Measurements from ENCODE around the gene LY86. TPM values are rescaled to one million over a fixed set of nuclear protein-coding genes. Genes with fewer than 3 reads are reported as not detected.

The LY86 gene
- total RNA-seq, 8 experiments from 2014 or later, result not detected

DNA sequence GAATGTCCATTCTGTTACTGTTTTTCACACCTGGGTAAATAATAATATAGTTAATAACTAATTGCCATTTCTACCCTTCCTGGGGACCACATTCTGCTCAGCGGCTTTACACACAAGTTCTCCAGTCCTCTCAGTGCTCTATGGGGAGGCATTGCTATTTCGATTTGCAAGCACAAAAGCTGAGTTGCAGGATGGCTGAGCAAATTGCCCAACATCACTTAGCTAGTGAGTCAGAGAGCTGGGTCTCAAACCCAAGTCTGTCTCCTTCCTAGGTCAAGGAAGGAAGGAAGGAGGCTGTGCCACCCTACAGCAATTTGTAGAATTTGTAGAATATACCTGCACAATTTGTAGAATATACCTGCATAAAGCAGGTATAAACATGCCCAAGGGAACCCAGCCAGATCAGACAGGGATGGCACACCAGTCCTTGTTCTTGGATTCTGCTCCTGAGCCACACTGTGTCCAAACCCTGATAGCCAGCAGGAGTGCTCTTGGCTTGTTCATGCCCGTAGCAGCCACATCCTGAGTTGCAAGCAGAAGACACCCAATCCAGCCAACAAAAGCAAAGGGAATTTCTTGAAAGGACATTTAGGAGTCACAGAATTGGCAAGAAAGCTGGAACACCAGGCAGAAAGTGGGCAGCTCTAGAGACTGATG, 56.9 kb downstream of the LY86 start:
- Histone ChIP-seq H3K27ac (no peak overlapping the region), H3K4me3 (no peak overlapping the region), H3K4me1 (replicated peaks in 1 of 2) (no peaks in the 10 kb centered on the region)
- no peak for ATAC-seq (replicated peaks in 6 of 8)
- 38 to 90% (median 63%) methylated on average over 1 to 3 of the region's 3 CpGs for WGBS, 10 experiments
- in situ Hi-C loops (cut with MboI; ENCODE audit: low pct_unique_long_range_greater_than_20kb in 2 of 9, low sequenced_read_pairs in 9 of 9, unreplicated experiment in 9 of 9), result no loop called here

DNA sequence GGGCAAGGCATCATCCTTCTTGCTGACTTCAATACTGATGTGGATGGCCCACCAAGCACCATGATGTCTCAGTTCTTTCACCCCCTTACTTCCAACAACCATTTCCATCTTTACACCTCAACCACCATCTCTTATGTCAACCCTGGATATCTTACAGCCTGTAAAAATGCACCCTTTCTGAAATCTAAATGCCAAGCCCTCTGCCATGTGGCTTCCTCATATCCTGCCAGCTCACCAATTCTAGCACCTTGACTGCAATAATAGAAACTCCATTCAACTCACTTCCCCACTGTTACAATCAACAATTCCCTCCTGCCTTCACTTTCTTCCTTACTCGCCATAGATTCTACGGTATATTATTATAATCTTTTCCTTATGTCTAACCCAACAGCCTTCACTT, 57.9 kb downstream of the LY86 start:
- no peak overlapping the region for H3K27ac ChIP-seq
- WGBS, 10 experiments, result 69 to 100% (median 89%) methylated on average over 2 of the region's 2 CpGs; no CpG with 5 or more reads in 3 of the 10 experiments
- no peak for ATAC-seq (replicated peaks in 6 of 8)
- H3K4me1 ChIP-seq (replicated peaks in 1 of 2), result no peaks in the 10 kb centered on the region
- no peak overlapping the region for H3K4me3 ChIP-seq
- in situ Hi-C loops (cut with MboI; ENCODE audit: low pct_unique_long_range_greater_than_20kb in 2 of 9, low sequenced_read_pairs in 9 of 9, unreplicated experiment in 9 of 9), result no loop called here

DNA sequence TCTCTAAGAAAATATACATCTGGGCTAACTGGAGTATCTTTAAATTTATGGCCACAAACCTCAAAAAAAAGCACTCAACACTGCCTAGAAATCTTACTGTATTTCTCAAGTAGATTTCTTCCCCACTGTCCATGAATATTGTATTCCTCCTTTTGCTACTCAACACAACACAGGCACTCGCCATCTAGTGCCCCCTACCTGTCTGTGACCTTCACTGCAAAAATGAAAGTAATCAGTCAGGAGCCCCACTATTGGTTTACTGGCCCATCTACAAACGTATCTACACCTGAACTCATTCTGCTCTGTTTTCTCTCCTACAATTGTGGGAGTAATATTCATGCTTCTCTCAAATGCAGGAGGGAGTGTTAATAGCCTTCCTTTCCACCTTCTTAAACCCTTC, 58.3 kb downstream of the LY86 start:
- Histone ChIP-seq H3K27ac (no peak overlapping the region), H3K4me1 (replicated peaks in 1 of 2) (no peaks in the 10 kb centered on the region), H3K4me3 (no peak overlapping the region)
- WGBS, 10 experiments, result 21 to 100% (median 59%) methylated on average over 1 to 2 of the region's 2 CpGs; no CpG with 5 or more reads in 2 of the 10 experiments
- in situ Hi-C loops (cut with MboI; ENCODE audit: low pct_unique_long_range_greater_than_20kb in 2 of 9, low sequenced_read_pairs in 9 of 9, unreplicated experiment in 9 of 9), result no loop called here
- no peak for ATAC-seq (replicated peaks in 6 of 8)

DNA sequence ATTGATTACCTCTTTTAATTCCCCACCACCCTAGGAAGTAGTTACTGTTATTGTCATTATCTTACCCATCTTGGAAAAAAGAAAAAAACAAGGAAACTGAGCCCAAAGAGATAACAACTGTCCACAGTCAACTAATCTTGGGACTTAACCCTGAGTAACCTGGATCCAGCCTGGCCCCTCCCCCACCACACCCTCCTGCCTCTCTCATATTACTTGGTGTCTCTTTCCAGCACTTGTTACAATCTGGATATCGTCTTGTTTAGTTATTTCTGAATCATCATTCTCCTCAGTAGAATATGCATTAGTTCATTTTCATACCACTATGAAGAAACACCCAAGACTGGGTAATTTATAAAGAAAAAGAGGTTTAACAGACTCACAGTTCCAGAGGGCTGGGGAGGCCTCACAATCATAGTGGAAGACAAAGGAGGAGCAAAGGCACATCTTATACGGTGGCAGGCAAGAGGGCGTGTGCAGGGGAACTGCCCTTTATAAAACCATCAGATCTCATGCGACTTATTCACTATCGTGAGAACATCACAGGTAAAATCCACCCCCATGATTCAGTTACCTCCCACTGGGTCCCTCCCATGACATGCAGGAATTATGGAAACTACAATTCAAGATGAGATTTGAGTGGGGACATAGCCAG, 60.3 kb downstream of the LY86 start:
- in situ Hi-C loops (cut with MboI; ENCODE audit: low pct_unique_long_range_greater_than_20kb in 2 of 9, low sequenced_read_pairs in 9 of 9, unreplicated experiment in 9 of 9), result no loop called here
- H3K27ac ChIP-seq, result no peak overlapping the region
- WGBS, 10 experiments, result 0 to 100% (median 80%) methylated on average over 1 to 5 of the region's 5 CpGs; no CpG with 5 or more reads in 4 of the 10 experiments
- H3K4me1 ChIP-seq (replicated peaks in 1 of 2), result no peaks in the 10 kb centered on the region
- H3K4me3 ChIP-seq, result no peak overlapping the region
- ATAC-seq (replicated peaks in 6 of 8), result peak in 2 of 8 experiments; percentile 36 to 65

DNA sequence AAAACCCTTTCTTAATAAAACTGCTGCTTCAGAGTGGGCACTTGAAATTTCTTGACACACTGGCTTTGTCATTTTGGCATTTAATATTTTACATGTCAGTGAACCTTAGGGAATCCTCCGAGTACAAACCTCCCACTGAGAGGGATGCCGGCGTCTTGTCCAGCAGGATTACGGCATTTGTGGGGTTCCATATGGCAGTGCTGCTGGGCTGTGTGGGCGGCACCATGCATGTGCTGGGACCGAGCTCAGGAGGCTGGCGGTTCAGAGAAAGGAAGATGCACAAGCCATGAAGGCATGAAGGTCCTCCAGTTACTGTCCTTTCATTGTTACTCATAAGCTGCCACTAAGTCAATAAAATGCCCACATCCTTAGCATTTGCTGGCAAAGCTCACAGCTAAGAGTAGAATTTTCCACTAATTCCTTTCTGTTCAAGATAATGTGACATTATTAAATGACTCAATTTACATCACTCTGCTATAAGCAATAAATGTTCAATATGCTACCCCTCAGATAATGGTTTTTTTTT, 61.4 kb downstream of the LY86 start:
- in situ Hi-C loops (cut with MboI; ENCODE audit: low pct_unique_long_range_greater_than_20kb in 2 of 9, low sequenced_read_pairs in 9 of 9, unreplicated experiment in 9 of 9), result no loop called here
- Histone ChIP-seq H3K4me1 (replicated peaks in 1 of 2) (peaks cover 5 to 7% of the 10 kb centered on the region in 2 donors), H3K27ac (no peak overlapping the region), H3K4me3 (no peak overlapping the region)
- WGBS, 10 experiments, result 40 to 100% (median 93%) methylated on average over 1 to 7 of the region's 7 CpGs; no CpG with 5 or more reads in 3 of the 10 experiments
- ATAC-seq (replicated peaks in 6 of 8), result no peak

DNA sequence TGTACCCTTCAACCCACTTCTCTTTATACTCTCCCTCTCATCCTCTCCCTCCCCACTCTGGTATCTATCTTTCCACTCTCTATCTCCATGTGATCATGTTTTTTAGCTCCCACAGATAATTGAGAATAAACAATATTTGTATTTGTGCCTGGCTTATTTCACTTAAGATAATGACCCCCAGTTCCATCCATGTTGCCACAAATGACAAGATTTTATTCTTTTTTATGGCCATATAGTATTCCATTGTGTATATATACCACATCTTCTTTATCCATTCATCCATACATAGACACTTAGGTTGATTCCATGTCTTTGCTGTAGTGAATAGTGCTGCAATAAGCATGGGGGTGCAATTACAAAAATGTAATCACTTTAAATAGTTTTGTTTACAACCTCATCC, 62.3 kb downstream of the LY86 start:
- peaks cover 14% of the 10 kb centered on the region in 2 donors for H3K4me1 ChIP-seq (replicated peaks in 1 of 2)
- no peak overlapping the region for H3K4me3 ChIP-seq
- ATAC-seq (replicated peaks in 6 of 8), result no peak
- in situ Hi-C loops (cut with MboI; ENCODE audit: low pct_unique_long_range_greater_than_20kb in 2 of 9, low sequenced_read_pairs in 9 of 9, unreplicated experiment in 9 of 9), result no loop called here
- H3K27ac ChIP-seq, result no peak overlapping the region

DNA sequence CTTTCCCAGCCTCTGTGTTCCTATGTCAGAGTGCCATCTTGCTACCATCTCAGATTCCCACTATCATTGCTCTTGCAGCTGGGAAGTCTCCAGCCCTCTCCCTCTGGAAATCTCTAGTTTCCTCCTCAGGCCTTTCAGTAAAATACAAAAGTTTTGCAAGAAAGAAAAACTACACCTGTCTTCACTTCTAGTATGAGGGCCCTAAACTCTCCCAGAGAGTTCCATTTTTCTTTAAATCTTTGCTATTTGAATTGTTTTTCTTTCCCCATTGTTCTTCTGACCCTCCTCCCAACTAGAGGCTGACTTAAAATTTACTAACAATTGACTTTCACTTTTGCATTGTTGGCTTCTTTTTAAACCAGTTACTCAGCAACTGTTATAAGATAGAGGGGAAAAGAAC, 62.8 kb downstream of the LY86 start:
- ATAC-seq (replicated peaks in 6 of 8), result no peak
- Histone ChIP-seq H3K27ac (no peak overlapping the region), H3K4me3 (no peak overlapping the region), H3K4me1 (replicated peaks in 1 of 2) (peaks cover 19% of the 10 kb centered on the region in 2 donors)
- in situ Hi-C loops (cut with MboI; ENCODE audit: low pct_unique_long_range_greater_than_20kb in 2 of 9, low sequenced_read_pairs in 9 of 9, unreplicated experiment in 9 of 9), result no loop called here

DNA sequence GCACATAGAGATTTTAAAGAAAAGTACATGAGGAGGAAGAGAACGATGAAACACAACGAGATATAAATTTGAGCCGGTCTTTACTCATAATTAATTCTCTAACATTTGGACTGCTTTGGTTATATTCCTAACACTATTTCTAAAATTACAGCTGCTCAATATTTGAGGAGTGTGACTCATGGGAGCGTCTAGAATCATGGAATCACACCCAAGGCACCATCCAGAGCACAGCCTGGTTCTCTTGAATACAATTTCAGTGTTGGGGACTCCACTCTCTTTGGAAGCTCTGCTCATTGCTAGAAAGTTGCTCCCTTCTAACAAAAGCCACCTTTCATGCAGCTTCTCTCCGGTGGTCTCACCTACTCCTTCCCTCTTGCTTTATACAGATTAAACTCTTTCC, 64.4 kb downstream of the LY86 start:
- ATAC-seq (replicated peaks in 6 of 8), result peak in 2 of 8 experiments; percentile 68 to 72
- WGBS, 10 experiments, result 0 to 100% (median 75%) methylated on average over 1 to 5 of the region's 5 CpGs; no CpG with 5 or more reads in 1 of the 10 experiments
- in situ Hi-C loops (cut with MboI; ENCODE audit: low pct_unique_long_range_greater_than_20kb in 2 of 9, low sequenced_read_pairs in 9 of 9, unreplicated experiment in 9 of 9), result no loop called here
- Histone ChIP-seq H3K4me1 (replicated peaks in 1 of 2) (peaks cover 27% of the 10 kb centered on the region in 2 donors), H3K4me3 (no peak overlapping the region), H3K27ac (no peak overlapping the region)

DNA sequence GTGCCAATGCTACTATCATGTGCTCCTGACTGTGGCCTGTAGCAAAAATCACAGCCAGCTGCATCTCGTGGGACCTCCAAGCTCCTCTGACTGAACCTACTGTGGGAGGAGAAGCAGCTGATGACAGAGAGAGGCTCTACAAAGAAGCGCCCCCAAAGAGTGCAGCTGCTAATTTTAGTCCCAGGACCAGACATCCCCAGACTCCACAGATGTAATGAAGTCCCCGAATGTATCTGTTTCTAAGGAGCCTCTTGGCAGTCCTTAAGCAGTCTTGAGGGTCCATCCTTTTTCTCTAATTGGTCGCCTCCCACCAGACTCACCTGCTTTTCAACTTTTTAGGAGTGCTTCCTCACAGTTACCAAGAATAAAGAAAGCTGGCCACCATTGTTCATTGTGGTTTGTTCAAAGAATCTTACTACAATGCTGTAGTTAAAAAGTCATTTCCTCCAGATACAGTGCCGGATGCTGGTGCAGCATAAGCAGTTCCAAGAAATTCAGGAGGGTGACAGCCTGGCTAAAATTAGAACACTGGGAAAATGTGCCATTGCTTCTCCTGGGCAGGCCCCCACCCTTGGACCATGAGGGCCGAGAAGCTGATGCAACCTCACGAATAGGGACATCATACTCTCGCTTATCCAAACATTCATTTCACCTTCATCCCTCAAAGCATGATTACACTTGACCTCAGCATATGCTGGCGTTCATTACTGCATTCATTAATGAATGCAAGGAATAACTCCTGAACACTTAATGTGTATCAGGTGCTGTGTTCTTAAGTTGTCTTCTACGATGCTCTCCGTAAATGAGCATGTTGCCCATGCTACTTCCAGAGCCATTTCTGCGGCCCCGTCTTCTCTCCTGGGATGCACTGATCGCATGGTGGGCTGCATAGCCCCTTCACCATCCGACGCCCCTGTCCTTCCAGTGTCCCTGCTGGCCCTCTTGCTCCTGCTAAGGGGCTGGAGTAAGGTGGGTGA, 66.4 kb downstream of the LY86 start:
- WGBS, 10 experiments, result 17 to 93% (median 87%) methylated on average over 2 to 15 of the region's 16 CpGs
- ATAC-seq (replicated peaks in 6 of 8), result peak in 7 of 8 experiments; percentile 30 to 90 (median 76)
- Histone ChIP-seq H3K27ac (peak overlapping the region in 1 of 2 donors; percentile 30), H3K4me3 (no peak overlapping the region), H3K4me1 (replicated peaks in 1 of 2) (peaks cover 31 to 32% of the 10 kb centered on the region in 2 donors)
- in situ Hi-C loops (cut with MboI; ENCODE audit: low pct_unique_long_range_greater_than_20kb in 2 of 9, low sequenced_read_pairs in 9 of 9, unreplicated experiment in 9 of 9), result no loop called here

DNA sequence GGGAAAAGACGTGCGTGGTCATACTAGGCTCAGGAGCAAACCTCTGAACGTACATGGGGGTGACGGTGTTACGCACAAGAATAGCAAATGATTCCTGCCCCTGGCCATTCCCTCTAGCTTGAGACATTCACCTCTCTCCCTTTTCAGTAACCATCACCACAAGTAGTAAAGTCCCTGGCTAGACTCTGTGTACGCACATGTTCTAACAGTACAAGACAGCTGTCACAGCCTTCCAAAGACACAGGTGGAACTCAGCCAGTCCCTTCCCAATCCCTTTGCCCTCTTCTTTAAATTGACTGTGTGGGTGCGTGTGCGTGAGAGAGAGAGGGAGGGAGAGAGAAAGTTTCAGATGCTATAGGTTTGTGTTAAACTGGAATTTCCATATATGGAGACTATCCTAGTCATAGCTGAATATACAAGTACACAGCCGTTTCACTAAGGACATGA, 67.3 kb downstream of the LY86 start:
- in situ Hi-C loops (cut with MboI; ENCODE audit: low pct_unique_long_range_greater_than_20kb in 2 of 9, low sequenced_read_pairs in 9 of 9, unreplicated experiment in 9 of 9), result no loop called here

DNA sequence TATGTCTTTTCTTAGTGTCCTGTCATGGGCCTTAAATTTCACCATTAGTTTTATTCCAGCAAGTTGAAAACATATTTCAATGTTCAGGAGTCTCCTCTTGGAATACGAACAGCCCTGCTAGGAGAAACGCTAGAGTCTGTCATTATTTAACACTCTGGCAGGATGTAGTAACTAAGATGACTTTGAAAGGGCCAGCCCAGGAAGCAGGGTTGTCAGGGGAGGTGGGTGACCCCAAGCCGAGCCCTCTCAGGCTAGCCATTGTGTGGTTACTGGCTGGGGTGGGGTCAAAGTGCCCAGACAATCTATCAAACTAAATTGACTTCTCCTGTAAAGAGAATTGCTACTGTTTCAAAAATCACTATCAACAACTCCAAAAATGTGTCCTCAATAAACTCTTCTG, 67.8 kb downstream of the LY86 start:
- in situ Hi-C loops (cut with MboI; ENCODE audit: low pct_unique_long_range_greater_than_20kb in 2 of 9, low sequenced_read_pairs in 9 of 9, unreplicated experiment in 9 of 9), result no loop called here
- Histone ChIP-seq H3K4me3 (no peak overlapping the region), H3K4me1 (replicated peaks in 1 of 2) (peaks cover 31 to 32% of the 10 kb centered on the region in 2 donors), H3K27ac (no peak overlapping the region)
- peak in 4 of 8 experiments; percentile 19 to 42 (median 24) for ATAC-seq (replicated peaks in 6 of 8)
- WGBS, 10 experiments, result 0 to 75% (median 7%) methylated on average over 1 to 3 of the region's 3 CpGs

More for the DNA sequence above, 67.3 kb downstream of the LY86 start:
- Histone ChIP-seq H3K27ac (no peak overlapping the region), H3K4me1 (replicated peaks in 1 of 2) (peaks cover 31 to 32% of the 10 kb centered on the region in 2 donors), H3K4me3 (no peak overlapping the region)
- ATAC-seq (replicated peaks in 6 of 8), result peak in 3 of 8 experiments; percentile 11 to 19 (median 12)
- 30 to 100% (median 72%) methylated on average over 1 to 6 of the region's 9 CpGs; no CpG with 5 or more reads in 1 of the 10 experiments for WGBS, 10 experiments

DNA sequence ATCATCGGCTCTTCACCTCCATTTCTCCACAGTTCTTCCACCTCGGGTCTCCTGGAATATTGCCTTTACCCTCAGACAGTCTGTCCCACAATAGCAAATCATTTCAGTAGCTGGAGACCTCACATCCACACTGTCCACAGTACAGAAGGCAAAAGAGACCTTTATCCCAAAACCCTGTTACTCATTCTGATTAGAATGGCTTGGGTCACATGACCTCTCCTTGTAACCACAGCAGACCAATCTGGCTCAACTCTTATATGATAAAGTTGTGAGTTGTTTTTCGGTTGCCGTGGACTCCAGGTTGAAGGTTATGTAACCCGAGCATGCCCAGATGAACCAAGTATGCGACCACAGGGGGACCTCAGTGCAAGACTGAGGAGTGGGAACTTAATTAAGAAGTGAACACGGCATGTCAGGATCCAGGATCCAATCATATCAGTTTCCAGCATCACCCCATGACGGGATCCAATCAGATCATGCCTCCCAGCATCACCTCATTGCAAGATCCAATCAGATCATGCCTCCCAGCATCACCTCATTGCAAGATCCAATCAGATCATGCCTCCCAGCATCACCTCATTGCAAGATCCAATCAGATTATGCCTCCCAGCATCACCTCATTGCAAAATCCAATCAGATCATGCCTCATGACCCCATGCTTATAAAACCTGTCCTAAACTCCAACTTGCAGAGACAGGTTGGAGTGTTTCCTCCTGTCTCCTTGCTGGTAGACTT, 68.7 kb downstream of the LY86 start:
- Histone ChIP-seq H3K4me3 (no peak overlapping the region), H3K27ac (peak overlapping the region in 1 of 2 donors; percentile 24), H3K4me1 (replicated peaks in 1 of 2) (peaks cover 32 to 37% of the 10 kb centered on the region in 2 donors)
- in situ Hi-C loops (cut with MboI; ENCODE audit: low pct_unique_long_range_greater_than_20kb in 2 of 9, low sequenced_read_pairs in 9 of 9, unreplicated experiment in 9 of 9), result no loop called here
- 33 to 100% (median 86%) methylated on average over 1 to 6 of the region's 8 CpGs; no CpG with 5 or more reads in 3 of the 10 experiments for WGBS, 10 experiments
- no peak for ATAC-seq (replicated peaks in 6 of 8)
